CD4-positive, alpha-beta T cell treated with Interleukin-15 for 4 hours (primary cell): Measurements from ENCODE around the gene POLN.
"Not testable (repeated sequence)": the region's sequence is repeated elsewhere in the genome, so short reads cannot be mapped to it uniquely, and the experiment has no call there.

Experiments
- DNase-seq: peaks from one replicate; pipeline ENCODE4 v3.0.0-alpha.2; 2020; ENCODE audit warnings: low spot score

POLN gene

DNA sequence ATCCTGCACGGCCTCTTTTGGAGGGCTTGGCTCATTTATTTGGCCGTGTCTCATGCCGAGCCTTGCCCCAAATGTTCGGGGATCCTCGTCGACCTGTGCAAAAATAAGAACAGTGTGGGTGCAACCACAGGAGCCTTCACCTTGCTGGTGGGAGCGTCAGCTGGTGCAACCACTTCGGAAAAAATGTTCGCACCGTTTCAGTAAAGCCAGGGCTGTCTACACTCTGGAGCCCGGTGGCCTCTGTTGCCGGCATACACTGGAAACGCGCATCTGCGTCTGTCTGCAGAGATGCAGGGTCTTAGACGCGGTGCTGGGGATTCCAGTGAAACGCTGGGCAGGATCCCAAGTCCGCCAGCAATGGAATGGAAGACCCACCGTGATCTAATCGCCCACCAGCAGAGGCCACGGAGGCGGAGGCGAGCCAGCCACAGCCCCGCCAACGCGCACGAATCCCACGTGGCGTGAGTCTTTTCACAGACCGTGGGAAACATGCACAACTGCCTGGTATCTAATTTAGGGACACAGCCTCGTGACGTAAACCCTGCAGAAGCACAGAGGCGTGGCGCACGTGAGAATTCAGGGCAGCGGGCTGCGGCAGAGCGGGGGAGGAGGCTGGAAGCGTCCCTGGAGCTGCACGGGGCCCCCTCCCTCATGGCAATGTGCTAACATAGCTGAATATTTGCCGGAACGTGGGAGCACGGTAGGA, 33.8 kb upstream of the POLN start:
- DNase-seq = no peak

DNA sequence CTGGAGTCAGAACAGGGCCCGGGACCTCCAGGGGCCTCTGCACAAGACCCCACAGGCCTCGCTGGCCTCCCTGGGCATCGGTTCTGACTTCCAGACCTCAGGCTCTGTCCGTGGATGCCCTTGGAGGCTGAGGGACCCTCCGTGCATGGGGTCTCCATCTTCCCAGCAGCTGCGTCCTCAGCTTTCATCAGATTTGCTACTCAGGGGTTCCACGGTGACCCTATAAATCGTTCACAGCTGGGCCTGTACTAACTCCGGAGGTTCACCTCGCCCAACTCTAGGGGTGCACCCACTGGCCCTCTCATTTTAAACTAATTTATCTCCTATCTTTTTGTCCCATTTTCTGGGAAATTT, 33.1 kb upstream of the POLN start:
- not testable (repeated sequence) for DNase-seq

DNA sequence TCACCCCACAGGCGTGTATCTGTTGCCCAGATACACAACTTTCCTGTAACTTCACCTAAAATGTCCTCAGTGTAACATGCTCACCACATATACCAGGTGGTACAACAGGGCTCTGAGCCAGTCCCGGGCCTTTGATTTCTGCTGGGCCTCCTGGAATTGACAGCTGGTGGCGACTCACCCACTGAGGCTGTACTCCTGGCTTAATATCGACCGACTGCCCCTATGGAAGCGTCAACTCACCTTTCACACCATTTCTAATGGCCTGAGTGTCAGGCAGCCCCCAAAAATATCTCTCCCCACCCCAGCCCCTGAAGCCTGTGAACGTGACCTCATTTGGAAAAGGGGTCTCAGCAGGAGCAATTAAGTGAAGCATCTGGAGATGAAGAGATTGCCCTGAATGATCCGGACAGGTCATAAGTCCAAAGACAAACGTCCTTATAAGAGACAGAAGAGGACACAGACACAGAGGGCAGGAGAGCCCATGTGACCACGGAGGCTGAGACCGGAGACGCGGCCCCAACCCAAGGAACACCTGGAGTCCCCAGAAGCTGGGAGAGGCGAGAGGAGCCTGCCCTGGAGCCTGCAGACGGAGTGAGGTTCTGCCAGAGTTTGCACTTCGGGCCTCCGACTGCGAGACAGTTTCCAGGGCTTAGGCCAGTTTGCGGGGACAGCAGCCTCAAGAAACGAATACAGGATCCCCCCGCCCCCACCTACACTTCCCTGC, 32.6 kb upstream of the POLN start:
- DNase-seq = no peak

- no peak for DNase-seq
Observed at GRCh38 chr4:2273657-2274319, 31.9 kb upstream of the POLN start.

GRCh38 chr4:2273221-2273620, 31.3 kb upstream of the POLN start:
- DNase-seq = no peak

GRCh38 chr4:2272828-2273120, 30.9 kb upstream of the POLN start:
- no peak for DNase-seq

DNA sequence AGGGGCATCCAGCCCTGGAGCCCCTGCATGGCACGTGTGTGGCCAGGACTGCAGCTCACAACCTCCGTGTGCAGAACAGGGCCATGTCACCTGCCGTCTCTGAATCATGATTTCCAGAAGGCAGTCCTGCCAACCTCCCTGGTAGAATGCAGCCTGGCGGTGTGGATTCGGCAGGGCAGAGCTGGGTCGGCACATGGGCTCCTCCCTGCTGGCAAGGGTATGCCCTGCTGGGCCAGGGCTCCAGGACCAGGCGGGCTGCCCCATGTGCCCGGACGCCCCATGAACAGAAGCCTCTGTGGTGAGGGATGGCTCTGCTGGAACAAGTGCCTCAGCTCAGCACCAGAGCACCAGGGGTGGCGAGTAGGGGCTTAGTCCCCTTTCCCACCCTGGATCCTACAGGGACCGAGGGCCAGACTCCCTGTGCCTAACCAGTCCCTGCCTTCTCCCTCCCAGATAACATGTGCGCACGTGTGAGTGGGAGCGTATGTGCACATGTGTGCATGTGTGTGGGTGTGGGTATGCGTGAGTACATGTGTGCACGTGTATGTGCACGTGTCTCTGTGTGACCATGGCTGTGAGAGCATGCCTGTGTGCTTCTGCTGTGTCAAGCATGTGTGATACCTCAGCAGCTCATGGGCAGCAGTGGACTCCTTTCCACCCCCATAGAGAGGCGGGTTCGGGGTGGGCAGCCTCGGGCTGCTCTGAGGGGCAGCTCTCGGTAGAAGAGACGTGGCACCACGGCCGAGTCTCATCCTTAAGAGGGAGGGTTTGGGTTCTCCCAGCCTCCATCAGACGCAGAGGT, 30.3 kb upstream of the POLN start:
- DNase-seq = no peak

DNA sequence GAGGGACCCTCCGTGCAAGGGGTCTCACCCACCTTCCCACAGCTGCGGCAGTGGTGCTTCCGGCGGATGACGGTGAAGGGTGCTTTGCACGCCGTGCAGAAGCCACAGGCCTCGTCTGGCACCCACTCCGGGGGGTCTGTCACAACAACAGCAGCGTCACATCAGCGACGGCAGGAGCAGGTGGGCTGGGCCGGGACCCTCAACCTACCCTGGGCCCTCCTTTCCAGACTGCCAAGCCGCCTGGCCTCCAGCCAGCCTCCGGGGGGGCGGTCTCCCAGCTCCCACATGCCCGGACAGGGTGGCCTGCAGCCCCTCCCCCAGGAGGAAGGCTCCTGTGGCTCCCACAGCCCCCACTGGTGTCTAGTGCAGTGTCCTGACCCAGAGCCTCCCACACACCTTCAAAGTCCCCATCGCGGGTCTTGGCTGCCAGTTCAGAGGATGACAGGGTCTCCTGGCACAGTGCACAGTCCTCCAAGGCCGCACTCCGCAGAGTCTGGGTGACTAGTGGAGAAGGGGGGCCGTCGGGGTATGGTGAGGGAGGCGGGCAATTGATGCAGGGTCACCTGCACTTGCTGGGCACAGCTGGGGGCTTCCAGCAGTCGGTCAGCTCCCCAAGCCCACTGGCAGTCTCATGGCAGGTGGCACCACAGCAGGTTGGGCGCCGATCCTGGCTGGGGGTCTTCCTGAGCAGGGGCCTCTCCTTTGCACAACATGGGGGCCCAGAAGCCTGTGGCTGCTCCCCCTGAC, 29.5 kb upstream of the POLN start:
- DNase-seq = no peak

DNA sequence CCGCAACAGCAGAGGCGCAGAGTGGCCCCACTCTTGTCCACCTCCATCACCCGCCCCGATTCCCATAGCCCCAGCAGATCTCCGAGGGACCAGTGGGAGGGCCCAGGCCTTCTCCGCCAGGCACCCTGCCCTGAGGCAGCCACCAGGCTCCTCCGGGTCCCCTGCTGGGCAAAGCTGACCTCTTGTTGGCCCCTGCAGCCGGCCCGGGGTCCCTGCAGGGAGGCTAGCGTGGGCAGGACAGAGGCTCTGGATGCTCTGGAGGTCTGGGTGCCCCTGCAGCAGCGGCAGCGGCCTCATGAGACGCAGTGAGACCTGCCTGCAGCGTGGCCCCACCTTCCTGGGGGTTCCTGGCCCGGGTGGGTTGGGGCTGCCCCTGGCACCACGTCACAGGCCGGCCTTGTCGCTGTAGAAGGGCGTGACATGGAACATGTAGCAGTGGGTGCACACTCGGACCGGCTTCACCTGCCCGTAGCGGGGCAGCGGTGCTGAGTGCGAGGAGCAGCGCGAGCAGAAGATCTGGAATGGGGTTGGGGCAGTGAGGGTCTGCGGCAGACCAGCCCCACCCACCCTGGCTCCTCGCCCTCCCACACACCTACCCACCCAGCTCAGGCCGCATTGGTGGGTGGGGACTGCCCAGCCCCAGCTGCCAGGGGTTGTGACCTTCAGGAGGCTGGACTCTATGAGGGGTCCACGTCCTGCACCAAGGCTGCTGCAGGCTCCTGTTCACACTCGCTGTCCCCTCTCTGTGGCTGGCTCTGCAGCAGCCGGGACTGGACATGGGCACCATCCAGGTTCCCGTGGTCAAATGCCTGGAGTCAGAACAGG, 28.6 kb upstream of the POLN start:
- DNase-seq = no peak

DNA sequence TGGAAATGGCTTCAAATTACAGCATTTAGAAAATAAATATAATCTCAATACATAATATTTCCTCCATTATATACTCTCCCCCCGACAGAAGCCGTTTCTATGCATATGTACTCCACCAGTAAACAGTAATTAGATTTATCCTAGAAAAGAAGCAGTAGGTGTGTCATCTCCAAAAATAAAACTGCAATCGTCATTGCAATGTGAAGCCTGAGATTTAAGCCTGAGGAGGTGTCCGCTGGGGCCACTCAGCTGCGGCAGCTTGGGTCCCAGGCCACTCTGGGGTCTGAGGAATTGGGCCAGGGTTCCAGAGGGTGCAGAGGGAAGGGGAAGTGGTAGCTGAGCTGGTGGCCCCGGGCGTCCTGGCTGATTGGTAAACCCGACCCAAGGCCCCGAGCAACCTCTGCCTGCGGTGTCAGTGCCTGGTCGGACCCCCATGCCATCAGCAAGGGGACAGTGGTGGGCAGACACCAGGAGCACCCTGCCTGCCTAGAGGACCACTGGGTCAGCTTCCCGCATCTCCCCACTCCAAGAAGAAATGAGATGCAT, 27.8 kb upstream of the POLN start:
- DNase-seq = no peak

DNA sequence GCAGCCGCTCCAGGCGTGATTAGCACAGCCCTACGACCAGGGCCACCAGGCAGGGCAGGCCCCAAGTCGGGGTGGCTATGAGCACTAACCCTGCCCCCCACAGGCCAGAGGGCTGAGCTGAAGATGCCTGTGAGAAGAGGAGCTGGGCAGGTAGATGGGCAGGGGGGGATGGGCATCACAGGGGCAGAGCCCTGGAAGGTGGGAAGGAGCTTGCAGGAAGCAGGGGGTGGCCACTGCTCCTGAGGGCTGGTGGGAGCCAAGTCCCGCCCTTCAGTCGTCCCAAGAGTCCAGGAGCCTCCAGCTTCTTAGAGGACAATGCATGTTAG, 27.2 kb upstream of the POLN start:
- DNase-seq = no peak

DNA sequence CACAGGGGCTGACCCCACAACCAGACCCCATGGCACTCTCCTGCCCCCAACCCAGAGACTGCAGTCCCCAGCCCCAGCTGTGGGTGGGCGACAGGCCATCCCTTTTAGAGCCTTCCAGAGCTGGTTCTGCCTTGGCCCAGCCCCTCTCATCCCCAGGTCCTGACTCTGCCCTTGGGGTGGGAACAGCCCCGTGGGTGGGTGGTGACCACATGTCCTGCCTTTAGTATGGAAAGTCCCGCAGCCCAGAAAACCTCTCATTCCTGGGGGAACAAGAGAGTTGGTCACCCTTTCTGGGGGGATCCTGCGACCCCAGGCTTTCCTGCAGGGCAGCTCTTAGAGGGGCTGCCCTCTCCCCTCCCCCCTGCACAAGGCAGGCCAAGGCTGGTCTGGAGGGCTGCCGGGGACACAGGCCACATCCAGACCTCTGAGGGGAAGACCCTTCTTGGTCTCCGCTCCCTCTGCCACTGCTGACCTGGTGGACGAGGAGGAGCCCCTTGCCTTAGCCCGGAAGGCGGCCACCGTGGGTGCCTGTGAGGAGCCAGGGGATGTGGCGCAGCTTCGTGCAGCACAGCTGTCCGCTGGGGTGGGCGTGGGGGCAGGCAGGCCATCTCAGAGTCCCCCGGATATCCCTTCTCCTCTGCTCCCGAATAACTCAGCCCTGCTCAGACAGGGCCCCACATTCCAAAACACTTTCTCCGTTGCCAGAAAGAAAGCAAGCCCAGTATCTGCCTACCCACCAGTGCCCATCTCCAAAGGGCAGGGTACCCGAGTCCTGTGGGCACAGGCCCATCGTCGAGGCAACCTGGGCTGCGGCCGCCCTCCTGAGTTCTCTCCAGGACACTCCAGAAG, 26.7 kb upstream of the POLN start:
- DNase-seq = no peak

DNA sequence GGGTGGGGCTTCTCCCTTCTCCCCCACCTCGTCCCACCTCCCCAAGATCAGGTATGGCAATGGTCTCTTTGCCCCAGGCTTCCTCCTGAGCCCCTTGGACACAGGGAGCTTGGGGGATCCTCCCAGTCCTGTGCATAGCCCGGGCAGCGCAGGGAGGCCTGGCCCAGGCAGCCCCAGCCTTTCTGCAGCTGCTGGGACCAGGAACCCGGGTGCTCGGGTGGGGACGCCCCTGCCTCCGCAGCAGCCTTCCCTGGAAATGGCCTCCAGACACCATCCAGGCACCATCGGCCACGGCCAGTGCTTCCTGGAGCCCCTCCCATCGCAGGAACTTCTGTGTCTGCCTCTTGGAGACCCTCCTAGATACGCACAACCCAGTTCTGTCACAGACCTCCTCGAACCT, 25.9 kb upstream of the POLN start:
- no peak for DNase-seq

- no peak for DNase-seq
Observed at GRCh38 chr4:2267320-2267811, 25.4 kb upstream of the POLN start.

- DNase-seq = no peak
Observed at GRCh38 chr4:2266821-2267220, 24.9 kb upstream of the POLN start.

GRCh38 chr4:2266181-2266580, 24.3 kb upstream of the POLN start:
- DNase-seq = no peak

GRCh38 chr4:2265113-2266110, 23.5 kb upstream of the POLN start:
- DNase-seq = no peak

DNA sequence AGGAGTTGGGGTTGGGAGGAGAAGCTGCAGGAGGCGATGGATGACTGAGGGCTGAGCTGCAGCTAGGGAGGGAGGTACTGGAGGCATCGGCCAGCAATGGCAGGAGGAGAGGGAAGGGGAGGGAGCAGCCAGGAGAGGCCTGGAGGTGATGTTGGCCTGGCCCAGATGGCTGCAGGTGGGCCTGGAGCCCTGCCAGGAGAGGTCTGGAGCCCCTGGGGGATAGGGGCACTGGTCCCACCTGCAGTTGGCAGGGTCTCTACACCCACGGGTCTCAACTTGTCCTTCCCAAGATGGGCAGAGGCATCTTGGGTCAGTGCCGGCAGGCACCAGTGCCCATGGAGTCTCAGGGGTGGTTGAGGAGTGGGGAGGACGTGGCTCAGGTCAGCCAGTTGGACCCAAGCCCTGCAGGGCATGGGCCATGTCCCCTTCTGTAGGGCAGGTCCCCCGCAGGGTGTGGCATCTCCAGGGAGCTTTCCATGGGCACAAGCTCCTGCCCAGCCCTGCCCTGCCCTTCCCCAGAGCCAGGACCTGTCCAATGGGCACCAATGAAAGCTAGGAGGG, 22.6 kb upstream of the POLN start:
- DNase-seq = no peak
